MM.1S (cell line): ENCODE data around the gene PDE4B.

Experiments
- DNase-seq: peaks from one replicate; pipeline ENCODE4 v3.0.0-alpha.2; 2015
- H2AFZ ChIP-seq: fragments of 300-600 bp; sonication (generic); 2 replicates; pipeline ENCODE4 v1.6.0; 2016; ENCODE audit warnings: antibody characterized with exemption, low read length
- H3F3A ChIP-seq: fragments of 300-600 bp; sonication (generic); 2 replicates; pipeline ENCODE4 v1.6.1; 2016; ENCODE audit warnings: mild to moderate bottlenecking, antibody characterized with exemption, low read length, moderate library complexity, mixed read lengths; ENCODE audit not compliant: insufficient read depth
- H3K27ac ChIP-seq: fragments of 300-600 bp; sonication (generic); 2 replicates; pipeline ENCODE4 v1.5.1; 2016; ENCODE audit warnings: mild to moderate bottlenecking, low read length
- H3K27me3 ChIP-seq: fragments of 300-600 bp; sonication (generic); replicated peaks from 2 replicates; pipeline ENCODE4 v1.6.0; 2016; ENCODE audit warnings: low read length; ENCODE audit not compliant: insufficient read depth
- H3K36me3 ChIP-seq: fragments of 300-600 bp; sonication (generic); replicated peaks from 2 replicates; pipeline ENCODE4 v1.6.1; 2016; ENCODE audit warnings: mild to moderate bottlenecking, low read length, mixed read lengths; ENCODE audit not compliant: insufficient read depth
- H3K4me1 ChIP-seq: fragments of 300-600 bp; sonication (generic); 2 replicates; pipeline ENCODE4 v1.6.1; 2016; ENCODE audit warnings: low read length, mixed read lengths
- H3K4me2 ChIP-seq: fragments of 300-600 bp; sonication (generic); 2 replicates; pipeline ENCODE4 v1.6.0; 2016; ENCODE audit warnings: low read depth, low read length
- H3K4me3 ChIP-seq: fragments of 300-600 bp; sonication (generic); 2 replicates; pipeline ENCODE4 v1.5.1; 2016; ENCODE audit warnings: low read length, mixed read lengths
- H3K79me2 ChIP-seq: fragments of 300-600 bp; sonication (generic); 2 replicates; pipeline ENCODE4 v1.6.1; 2016; ENCODE audit warnings: mixed run types, low read length, mixed read lengths
- H3K9ac ChIP-seq: fragments of 300-600 bp; sonication (generic); 2 replicates; pipeline ENCODE4 v1.6.1; 2016; ENCODE audit warnings: low read length, mixed read lengths
- H3K9me2 ChIP-seq: fragments of 300-600 bp; sonication (generic); replicated peaks from 2 replicates; pipeline ENCODE4 v1.6.1; 2016; ENCODE audit warnings: mild to moderate bottlenecking, low read length, mixed read lengths; ENCODE audit not compliant: insufficient read depth
- H3K9me3 ChIP-seq: fragments of 300-600 bp; sonication (generic); replicated peaks from 2 replicates; pipeline ENCODE4 v1.6.1; 2016; ENCODE audit warnings: mild to moderate bottlenecking, low read length, mixed read lengths; ENCODE audit not compliant: insufficient read depth
- H4K20me1 ChIP-seq: fragments of 300-600 bp; sonication (generic); 2 replicates; pipeline ENCODE4 v1.6.1; 2016; ENCODE audit warnings: mild to moderate bottlenecking, low read length, moderate library complexity, mixed read lengths; ENCODE audit not compliant: insufficient read depth
- CTCF ChIP-seq: fragments of 300-600 bp; sonication (generic); IDR thresholded peaks from 2 replicates; pipeline ENCODE4 v1.5.1; 2016; ENCODE audit warnings: antibody characterized with exemption, low read length, mixed read lengths
- EZH2 ChIP-seq: fragments of 300-600 bp; sonication (generic); optimal IDR thresholded peaks from 2 replicates; pipeline ENCODE3; 2017; ENCODE audit warnings: low read depth, mild to moderate bottlenecking, antibody characterized with exemption, low read length, mixed read lengths
- EZH2phosphoT487 ChIP-seq: fragments of 300-600 bp; sonication (generic); IDR thresholded peaks from 2 replicates; pipeline ENCODE4 v1.6.1; 2018; ENCODE audit warnings: antibody characterized with exemption, low read length

PDE4B gene

DNA sequence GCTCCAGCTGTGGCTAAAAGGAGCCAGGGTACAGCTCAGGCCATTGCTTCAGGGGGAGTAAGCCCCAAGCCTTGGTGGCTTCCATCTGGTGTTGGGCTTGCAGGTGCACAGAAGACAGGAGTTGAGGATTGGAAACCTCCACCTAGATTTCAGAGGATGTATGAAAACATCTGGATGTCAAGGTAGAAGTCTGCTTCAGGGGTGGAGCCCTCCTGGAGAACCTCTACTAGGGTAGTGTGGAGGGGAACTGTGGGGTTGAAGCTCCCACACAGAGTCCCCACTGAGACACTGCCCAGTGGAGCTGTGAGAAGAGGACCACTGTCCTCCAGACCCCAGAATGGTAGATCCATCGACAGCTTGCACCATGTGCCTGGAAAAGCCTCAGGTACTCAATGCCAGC is 183.0 kb downstream of the PDE4B start:
- no peak overlapping the region for H3K27ac ChIP-seq
- no peak for DNase-seq
- no peaks in the 10 kb centered on the region for H4K20me1 ChIP-seq
- H3K27me3 ChIP-seq = no peaks in the 10 kb centered on the region
- H3K4me3 ChIP-seq = no peak overlapping the region
- H3K9me3 ChIP-seq = no peaks in the 10 kb centered on the region
- H3F3A ChIP-seq = no peaks in the 10 kb centered on the region
- no peaks in the 10 kb centered on the region for H3K4me1 ChIP-seq
- TF ChIP-seq EZH2 (no peak), EZH2phosphoT487 (no peak), CTCF (no peak)
- H3K9ac ChIP-seq = no peak overlapping the region
- H3K79me2 ChIP-seq = no peaks in the 10 kb centered on the region
- no peak overlapping the region for H3K4me2 ChIP-seq
- no peaks in the 10 kb centered on the region for H3K9me2 ChIP-seq
- no peak overlapping the region for H2AFZ ChIP-seq
- no peaks in the 10 kb centered on the region; the same call in 1 of the 2 replicates for H3K36me3 ChIP-seq

GRCh38 chr1:65979136-65980044 is 186.7 kb downstream of the PDE4B start:
- DNase-seq = no peak
- H3K27me3 ChIP-seq = no peaks in the 10 kb centered on the region
- no peak overlapping the region for H3K4me3 ChIP-seq
- TF ChIP-seq EZH2 (no peak), CTCF (no peak)
- no peaks in the 10 kb centered on the region for H3F3A ChIP-seq
- no peaks in the 10 kb centered on the region for H3K9me3 ChIP-seq
- no peaks in the 10 kb centered on the region for H3K79me2 ChIP-seq
- no peaks in the 10 kb centered on the region for H3K4me1 ChIP-seq
- no peak overlapping the region for H3K27ac ChIP-seq
- no peak overlapping the region for H2AFZ ChIP-seq
- H4K20me1 ChIP-seq = no peaks in the 10 kb centered on the region
- no peaks in the 10 kb centered on the region for H3K9me2 ChIP-seq
- no peak overlapping the region for H3K9ac ChIP-seq
- H3K4me2 ChIP-seq = no peak overlapping the region
- H3K36me3 ChIP-seq = no peaks in the 10 kb centered on the region

DNA sequence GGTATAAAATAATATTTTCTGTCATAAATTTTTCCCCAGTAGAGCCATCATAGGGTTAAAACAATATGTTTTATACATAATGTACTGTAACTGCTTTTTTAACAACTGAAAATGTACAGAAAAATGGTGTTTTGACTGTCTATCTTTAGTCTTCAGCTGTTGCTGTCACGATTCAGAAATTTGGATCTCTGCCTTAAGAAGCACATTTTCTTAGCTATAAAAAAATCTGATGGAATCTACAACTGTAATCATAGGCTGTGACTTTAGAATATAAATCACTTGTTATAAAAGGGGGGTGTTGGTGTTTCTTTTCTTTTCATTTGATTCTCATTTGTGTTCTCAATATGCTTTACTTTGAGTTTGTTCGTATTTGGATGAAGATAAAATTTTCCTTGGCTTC is 187.5 kb downstream of the PDE4B start:
- Histone ChIP-seq H3K36me3 (no peaks in the 10 kb centered on the region), H3K79me2 (no peaks in the 10 kb centered on the region), H3K9me3 (no peaks in the 10 kb centered on the region), H3K27me3 (no peaks in the 10 kb centered on the region), H4K20me1 (no peaks in the 10 kb centered on the region), H3K9me2 (no peaks in the 10 kb centered on the region), H3F3A (no peaks in the 10 kb centered on the region), H3K4me1 (no peaks in the 10 kb centered on the region), H3K27ac (no peak overlapping the region), H3K4me2 (no peak overlapping the region), H2AFZ (no peak overlapping the region), H3K4me3 (no peak overlapping the region), H3K9ac (no peak overlapping the region)
- DNase-seq = no peak
- no peak for TF ChIP-seq EZH2phosphoT487
- no peak for TF ChIP-seq CTCF
- no peak for TF ChIP-seq EZH2
